Measurements from ENCODE around the gene PTMA. TPM values are rescaled to one million over a fixed set of nuclear protein-coding genes. Genes with fewer than 3 reads are reported as not detected.

Gene PTMA
- total RNA-seq, 6 experiments from 2014 or later, result 467 to 853 (median 787) TPM

- DNase-seq, result no peak
- Mint-ChIP-seq H3K4me3 (no peak overlapping the region), H3K4me1 (ENCODE audit: low read depth) (no peaks in the 10 kb centered on the region), H3K27ac (no peak overlapping the region), H3K9me3 (no peaks in the 10 kb centered on the region), H3K36me3 (ENCODE audit: low read depth) (peaks cover 4% of the 10 kb centered on the region; the same call in 1 of the 2 replicates), H3K27me3 (ENCODE audit: insufficient read depth) (no peaks in the 10 kb centered on the region)
- no peak for TF ChIP-seq CTCF (IDR thresholded peaks at IDR 0.05)
These were observed 43.7 kb downstream of the PTMA start for GRCh38 chr2:231752061-231752460.

- H3K27ac Mint-ChIP-seq, result no peak overlapping the region
- H3K4me1 Mint-ChIP-seq (ENCODE audit: low read depth), result peaks cover 5% of the 10 kb centered on the region; the same call in 1 of the 2 replicates
- no peak for DNase-seq
- H3K9me3 Mint-ChIP-seq, result no peaks in the 10 kb centered on the region
- no peaks in the 10 kb centered on the region for H3K36me3 Mint-ChIP-seq (ENCODE audit: low read depth)
- no peak for TF ChIP-seq CTCF (IDR thresholded peaks at IDR 0.05)
- H3K27me3 Mint-ChIP-seq (ENCODE audit: insufficient read depth), result no peaks in the 10 kb centered on the region
- no peak overlapping the region for H3K4me3 Mint-ChIP-seq
These were observed 53.4 kb downstream of the PTMA start for GRCh38 chr2:231761735-231762134.

Other genes starting within 250 kb of the PTMA start
- gene NCL, start 244.0 kb upstream of the PTMA start, total RNA-seq (2021; fragmentation: NEBNext Ultra II Directional; extraction: Animal tissue kit (Norgen Biotek cat#: 25700)), result 100 to 1,000 TPM; 503 to 649 (median 589) TPM
- gene NMUR1, start 178.1 kb upstream of the PTMA start, total RNA-seq (2021; fragmentation: NEBNext Ultra II Directional; extraction: Animal tissue kit (Norgen Biotek cat#: 25700)), result not detected
- not detected for gene TEX44, start 115.7 kb upstream of the PTMA start, total RNA-seq (2021; fragmentation: NEBNext Ultra II Directional; extraction: Animal tissue kit (Norgen Biotek cat#: 25700))
- 10 to 100 TPM; 20.1 to 24.7 (median 22.4) TPM for gene PDE6D, start 72.8 kb downstream of the PTMA start, total RNA-seq (2021; fragmentation: NEBNext Ultra II Directional; extraction: Animal tissue kit (Norgen Biotek cat#: 25700))
- gene COPS7B, start 77.9 kb downstream of the PTMA start, total RNA-seq (2021; fragmentation: NEBNext Ultra II Directional; extraction: Animal tissue kit (Norgen Biotek cat#: 25700)), result 10 to 100 TPM; 34.9 to 45.6 (median 40.9) TPM
- not detected for gene NPPC, start 217.9 kb downstream of the PTMA start, total RNA-seq (2021; fragmentation: NEBNext Ultra II Directional; extraction: Animal tissue kit (Norgen Biotek cat#: 25700))

Measured in HFFc6 (cell line).